BE2C (cell line): Measurements from ENCODE around the gene HES3.

ENCODE experiments used
- DNase-seq: peaks from one replicate; pipeline ENCODE4 v3.0.0-alpha.2; 2020
- H3K27me3 ChIP-seq: fragments of 250-450 bp; sonication (Bioruptor Pico); 2 replicates; pipeline ENCODE4 v1.5.1; 2020; ENCODE audit warnings: mild to moderate bottlenecking
- H3K36me3 ChIP-seq: fragments of 250-450 bp; sonication (Bioruptor Pico); 2 replicates; pipeline ENCODE4 v1.5.1; 2020; ENCODE audit warnings: mild to moderate bottlenecking
- H3K4me1 ChIP-seq: fragments of 250-450 bp; sonication (Bioruptor Pico); 2 replicates; pipeline ENCODE4 v1.5.1; 2020
- H3K4me3 ChIP-seq: 2 replicates; pipeline ENCODE4 v1.5.1; 2011; ENCODE audit warnings: low read depth, low read length
- H3K9me3 ChIP-seq: fragments of 250-450 bp; sonication (Bioruptor Pico); 2 replicates; pipeline ENCODE4 v1.5.1; 2020
- CTCF ChIP-seq: IDR thresholded peaks from 2 replicates; pipeline ENCODE4 v1.5.1; 2012; ENCODE audit warnings: mild to moderate bottlenecking, low read depth, low read length

Gene HES3

GRCh38 chr1:6252374-6252710, 8.4 kb downstream of the HES3 start:
- DNase-seq = no peak
- Histone ChIP-seq H3K36me3 (no peaks in the 10 kb centered on the region), H3K4me3 (no peak overlapping the region), H3K4me1 (no peaks in the 10 kb centered on the region), H3K9me3 (no peaks in the 10 kb centered on the region), H3K27me3 (peaks cover 15% of the 10 kb centered on the region)
- TF ChIP-seq CTCF = no peak

- Histone ChIP-seq H3K4me1 (no peaks in the 10 kb centered on the region), H3K4me3 (no peak overlapping the region), H3K9me3 (no peaks in the 10 kb centered on the region), H3K36me3 (no peaks in the 10 kb centered on the region), H3K27me3 (peaks cover 15% of the 10 kb centered on the region)
- no peak for DNase-seq
- no peak for TF ChIP-seq CTCF
These were observed 9.4 kb downstream of the HES3 start for GRCh38 chr1:6253380-6253779.

- TF ChIP-seq CTCF = no peak
- H3K27me3 ChIP-seq = peaks cover 6% of the 10 kb centered on the region
- H3K4me3 ChIP-seq = no peak overlapping the region
- no peaks in the 10 kb centered on the region for H3K36me3 ChIP-seq
- no peaks in the 10 kb centered on the region for H3K4me1 ChIP-seq
- no peaks in the 10 kb centered on the region for H3K9me3 ChIP-seq
- no peak for DNase-seq
These were observed 10.7 kb downstream of the HES3 start for GRCh38 chr1:6254691-6255090.

GRCh38 chr1:6256645-6257044, 12.7 kb downstream of the HES3 start:
- H3K36me3 ChIP-seq = no peaks in the 10 kb centered on the region
- TF ChIP-seq CTCF = no peak
- H3K27me3 ChIP-seq = no peaks in the 10 kb centered on the region

GRCh38 chr1:6257541-6258069, 13.6 kb downstream of the HES3 start:
- DNase-seq = no peak
- Histone ChIP-seq H3K27me3 (no peaks in the 10 kb centered on the region), H3K4me3 (no peak overlapping the region), H3K36me3 (no peaks in the 10 kb centered on the region), H3K9me3 (no peaks in the 10 kb centered on the region), H3K4me1 (no peaks in the 10 kb centered on the region)
- TF ChIP-seq CTCF = no peak

More at GRCh38 chr1:6256645-6257044, 12.7 kb downstream of the HES3 start:
- Histone ChIP-seq H3K9me3 (no peaks in the 10 kb centered on the region), H3K4me3 (no peak overlapping the region), H3K4me1 (no peaks in the 10 kb centered on the region)
- DNase-seq = no peak

- no peaks in the 10 kb centered on the region for H3K9me3 ChIP-seq
- TF ChIP-seq CTCF = no peak
- no peak for DNase-seq
- H3K4me1 ChIP-seq = no peaks in the 10 kb centered on the region
- no peak overlapping the region for H3K4me3 ChIP-seq
- H3K27me3 ChIP-seq = no peaks in the 10 kb centered on the region
- H3K36me3 ChIP-seq = no peaks in the 10 kb centered on the region
These were observed 14.7 kb downstream of the HES3 start for GRCh38 chr1:6258675-6259074.
